GM18909 (cell line): ENCODE results near the gene ANKUB1.
A peak's percentile ranks its signal among the peaks of the same experiment; 100 is the strongest.

Experiments used
- ATAC-seq: cut with Tn5 transposase; IDR thresholded peaks from one replicate; pipeline ENCODE4 v1.9.1; 2021; ENCODE audit warnings: mild to moderate bottlenecking; ENCODE audit not compliant: unreplicated experiment, poor library complexity

ANKUB1 gene

DNA sequence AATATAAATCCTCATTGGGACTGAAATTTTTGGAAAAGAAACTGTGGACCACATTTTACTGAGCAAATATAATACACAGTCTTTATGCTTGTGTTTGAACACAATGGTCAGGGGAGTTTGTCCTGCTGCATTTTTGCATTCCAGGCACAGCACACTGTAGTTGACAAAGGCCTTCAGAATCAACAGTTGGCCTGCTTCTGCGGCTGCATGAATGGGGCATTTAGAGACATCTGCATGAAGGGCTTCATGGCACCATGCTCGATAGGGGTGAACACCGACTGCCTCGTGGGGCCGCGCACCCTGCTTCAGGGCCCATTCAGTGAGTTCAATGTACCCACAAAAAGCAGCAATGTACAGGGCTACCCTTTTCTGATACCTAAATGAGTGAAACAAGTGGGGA, 24.6 kb downstream of the ANKUB1 start:
- no peak for ATAC-seq

- ATAC-seq = no peak
Observed at GRCh38 chr3:149765762-149766334, 26.5 kb downstream of the ANKUB1 start.

GRCh38 chr3:149764302-149764701, 28.1 kb downstream of the ANKUB1 start:
- ATAC-seq = no peak

DNA sequence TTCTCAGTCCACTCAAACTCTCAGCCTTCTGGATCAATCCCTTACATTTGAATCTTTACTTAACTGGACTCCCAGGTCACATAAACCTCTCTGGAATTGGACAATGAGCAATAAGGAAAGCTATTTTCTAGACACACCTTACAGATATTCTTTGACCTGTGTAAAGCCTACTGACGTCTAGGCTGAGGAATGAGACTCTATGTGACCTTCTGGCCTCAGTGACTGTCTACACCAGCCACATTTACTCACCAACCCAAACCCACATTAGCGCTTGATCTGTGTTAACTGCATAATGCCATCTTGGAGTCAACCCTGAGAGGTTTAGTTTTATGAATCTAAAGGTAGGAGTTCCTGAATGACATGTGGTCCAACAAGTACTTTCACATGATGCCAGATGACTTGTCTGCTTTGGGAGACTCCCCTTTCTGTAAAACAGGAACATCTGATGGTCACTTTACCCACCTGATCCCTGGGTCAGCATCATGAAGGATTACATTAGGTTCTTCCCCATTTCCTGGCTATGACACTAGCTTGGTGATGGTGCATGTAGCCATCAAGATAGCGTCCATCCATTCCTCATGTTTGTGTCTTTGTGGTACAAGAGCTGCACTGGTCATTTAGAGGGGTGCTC, 28.7 kb downstream of the ANKUB1 start:
- no peak for ATAC-seq

- ATAC-seq = no peak
Observed at GRCh38 chr3:149753717-149754116, 38.6 kb downstream of the ANKUB1 start.

GRCh38 chr3:149752788-149753136, 39.6 kb downstream of the ANKUB1 start:
- peak; percentile 3 for ATAC-seq

DNA sequence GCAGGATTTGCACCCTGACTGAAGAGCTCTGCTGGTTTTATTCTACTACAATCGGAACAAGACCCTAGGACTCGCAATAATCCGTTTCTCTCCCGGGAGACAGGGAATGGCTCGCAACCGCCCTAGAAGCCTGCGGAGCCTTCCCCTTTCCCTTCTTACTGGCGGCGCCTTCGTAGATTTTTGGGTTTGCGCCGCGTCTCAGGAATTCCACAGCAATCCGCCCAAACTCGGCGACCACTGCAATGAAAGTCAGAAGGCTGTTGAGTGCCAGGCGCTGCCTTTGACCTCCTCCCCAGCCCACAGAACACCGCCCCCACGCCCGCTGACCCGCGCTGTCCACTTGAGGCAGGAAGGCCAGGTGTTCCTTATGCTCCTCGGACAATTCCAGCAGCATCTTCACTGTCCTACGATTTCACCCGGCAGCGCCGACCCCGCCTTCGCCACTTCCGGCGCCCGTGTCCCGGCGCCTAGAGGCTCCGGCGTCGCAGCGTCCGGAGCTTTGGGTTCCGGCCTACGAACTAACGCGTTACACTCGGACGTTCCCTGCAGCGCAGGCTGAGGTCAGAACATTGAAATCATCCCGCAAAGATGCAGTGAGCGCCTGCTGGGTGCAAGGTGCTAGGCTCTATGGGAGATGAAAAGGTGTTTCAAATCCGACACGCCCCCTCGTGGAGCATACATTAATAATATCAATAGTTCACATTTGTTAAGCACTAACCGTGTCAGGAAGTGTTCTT, 40.1 kb downstream of the ANKUB1 start, which contains the start of gene COMMD2:
COMMD2 (minus strand) TSS at position 439 of the 737 bp plus-strand sequence; CDS start at position 394, 45 bp downstream.
- ATAC-seq = peak; percentile 99

GRCh38 chr3:149751551-149751950, 40.8 kb downstream of the ANKUB1 start:
- ATAC-seq = no peak

DNA sequence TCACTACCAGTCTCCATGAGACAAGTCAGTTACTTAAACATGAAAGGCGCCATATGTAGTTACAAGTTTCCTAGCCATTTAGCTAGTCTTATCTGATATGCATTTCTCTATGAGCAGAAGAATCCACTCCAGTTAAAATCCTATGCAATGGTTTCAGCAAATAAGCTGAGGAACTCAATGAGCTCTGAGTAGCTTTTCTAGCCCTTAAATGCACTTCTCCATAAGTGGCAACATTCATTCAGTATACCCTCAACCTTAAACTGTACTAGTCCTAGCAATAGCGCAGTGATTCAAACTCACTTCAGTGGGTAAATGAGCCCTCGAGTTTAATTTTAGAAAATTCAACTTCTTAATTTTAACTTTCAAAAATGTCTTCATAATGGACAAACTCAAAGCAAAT, 47.7 kb downstream of the ANKUB1 start:
- ATAC-seq = no peak

DNA sequence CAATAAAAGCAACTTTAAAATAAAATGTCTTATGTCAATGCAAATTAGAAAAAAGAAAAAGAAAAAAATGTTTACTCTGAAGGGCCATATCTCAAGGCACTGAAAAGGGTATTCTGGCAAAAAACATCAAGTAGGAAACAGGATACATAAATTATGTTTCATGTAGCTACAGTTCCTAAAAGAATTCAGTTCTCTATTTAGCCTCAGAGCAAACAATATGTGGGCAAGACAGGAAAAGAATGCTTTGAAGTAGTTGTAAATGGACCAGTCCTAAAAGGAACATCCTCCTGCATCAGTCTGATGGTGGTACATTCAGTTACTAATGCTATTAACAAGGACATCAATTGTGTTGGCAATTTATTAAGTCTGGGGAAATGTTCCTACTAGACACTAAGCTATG, 48.2 kb downstream of the ANKUB1 start:
- no peak for ATAC-seq

GRCh38 chr3:149739396-149739795, 53.0 kb downstream of the ANKUB1 start:
- no peak for ATAC-seq

- no peak for ATAC-seq
Observed at GRCh38 chr3:149738876-149739275, 53.5 kb downstream of the ANKUB1 start.

DNA sequence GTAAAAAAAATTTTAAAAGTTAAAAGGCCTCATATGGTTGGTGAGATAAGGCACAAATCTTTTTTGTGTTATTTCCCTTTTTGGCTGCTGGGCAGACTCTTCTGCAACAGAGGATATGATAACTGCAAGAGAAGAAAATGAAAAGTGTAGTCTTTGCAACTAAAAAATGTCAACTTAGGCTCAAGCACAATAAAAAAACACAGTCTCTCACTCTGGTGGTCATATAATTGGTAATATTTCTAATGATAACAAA, 55.5 kb downstream of the ANKUB1 start:
- ATAC-seq = no peak

DNA sequence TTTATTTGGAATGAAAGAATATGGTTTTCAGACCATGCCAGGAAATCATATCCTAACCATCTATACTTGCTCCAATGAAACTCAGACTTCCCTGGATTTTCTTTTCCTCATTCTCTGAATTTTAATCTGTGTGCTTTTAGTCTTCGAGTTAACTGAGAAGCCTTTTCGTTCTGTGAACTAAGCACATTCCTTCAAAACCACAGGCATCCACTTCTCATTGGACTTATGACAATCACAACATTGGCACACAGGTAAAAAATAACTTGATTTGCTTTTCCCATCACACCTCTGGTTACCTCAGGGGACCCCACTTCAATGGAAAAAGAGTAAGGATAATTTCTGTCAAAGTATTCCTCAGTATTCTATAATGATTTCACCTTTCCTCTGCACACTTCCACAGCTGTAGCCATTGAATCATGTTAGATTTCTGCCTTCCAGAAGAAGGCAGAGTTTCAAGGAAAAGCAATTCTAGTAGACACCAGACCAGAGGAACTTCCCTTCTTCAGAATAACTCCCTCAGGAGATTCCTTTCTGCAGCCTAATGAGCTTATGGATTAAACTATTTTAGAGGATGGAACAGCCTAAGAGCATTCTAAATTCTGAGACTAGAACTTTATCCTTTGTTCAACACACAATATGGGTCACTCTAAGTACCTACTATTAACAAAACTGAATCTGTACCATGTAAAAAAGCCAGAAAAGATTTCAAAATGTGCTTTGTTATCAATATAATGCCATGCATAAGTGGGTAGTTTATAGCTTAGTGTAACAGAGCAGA, 56.0 kb downstream of the ANKUB1 start:
- ATAC-seq = no peak

DNA sequence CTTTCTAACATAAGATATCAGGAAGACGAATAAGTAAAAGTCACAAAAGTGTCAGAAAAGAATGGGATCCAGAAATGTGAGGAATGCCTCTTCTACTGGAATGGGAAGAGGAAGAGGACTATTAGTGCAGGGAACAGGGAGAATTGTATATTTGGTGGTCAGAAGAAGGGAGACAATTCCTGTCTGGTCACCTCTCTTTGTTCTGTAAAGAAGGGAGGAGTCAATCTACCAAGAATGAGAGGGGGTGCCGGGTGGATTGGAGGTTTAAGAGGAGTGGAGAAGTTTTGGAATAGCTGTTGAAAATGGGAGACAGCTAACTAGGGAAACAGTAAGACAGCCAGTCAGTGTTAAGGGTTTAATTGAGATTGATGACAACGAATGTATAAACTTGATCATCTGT, 60.1 kb downstream of the ANKUB1 start:
- ATAC-seq = no peak

DNA sequence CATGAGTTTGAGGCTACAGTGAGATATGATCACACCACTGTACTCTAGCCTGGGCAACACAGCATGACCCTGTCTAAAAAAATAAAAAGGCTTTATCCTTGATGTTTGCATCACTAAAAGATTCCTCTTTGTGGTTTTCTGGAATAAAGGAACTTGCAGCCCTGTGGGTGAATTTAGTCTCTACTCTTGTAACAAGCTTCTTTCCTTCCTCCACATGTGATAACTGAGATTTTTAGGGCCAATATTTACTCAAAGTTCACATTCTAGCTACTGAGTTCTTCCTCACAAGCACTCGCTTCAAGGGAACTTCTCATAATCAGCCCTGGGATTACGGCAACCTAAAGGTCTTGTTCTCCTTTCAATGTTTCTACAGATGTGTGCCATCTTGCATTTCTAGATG, 64.7 kb downstream of the ANKUB1 start:
- ATAC-seq = no peak

GRCh38 chr3:149726716-149727407, 65.5 kb downstream of the ANKUB1 start:
- peak; percentile 90 for ATAC-seq

- ATAC-seq = no peak
Observed at GRCh38 chr3:149723781-149724180, 68.6 kb downstream of the ANKUB1 start.

DNA sequence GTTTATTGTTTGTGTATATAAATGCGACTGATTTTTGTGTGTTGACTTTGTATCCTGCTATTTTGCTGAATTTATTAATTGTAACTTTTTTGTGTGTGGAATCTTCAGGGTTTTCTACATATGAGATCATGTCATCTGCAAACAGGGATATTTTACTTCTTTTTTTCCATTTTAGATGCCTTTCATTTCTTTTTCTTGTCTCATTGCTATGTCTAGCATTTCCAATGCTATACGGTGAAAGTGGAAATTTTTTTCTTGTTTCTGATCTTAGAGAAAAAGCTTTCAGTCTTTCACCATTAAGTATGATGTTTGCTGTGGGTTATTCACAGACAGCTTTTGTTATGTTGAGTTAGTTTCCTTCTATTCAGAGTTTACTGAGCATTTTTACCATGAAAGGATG, 71.4 kb downstream of the ANKUB1 start:
- no peak for ATAC-seq

DNA sequence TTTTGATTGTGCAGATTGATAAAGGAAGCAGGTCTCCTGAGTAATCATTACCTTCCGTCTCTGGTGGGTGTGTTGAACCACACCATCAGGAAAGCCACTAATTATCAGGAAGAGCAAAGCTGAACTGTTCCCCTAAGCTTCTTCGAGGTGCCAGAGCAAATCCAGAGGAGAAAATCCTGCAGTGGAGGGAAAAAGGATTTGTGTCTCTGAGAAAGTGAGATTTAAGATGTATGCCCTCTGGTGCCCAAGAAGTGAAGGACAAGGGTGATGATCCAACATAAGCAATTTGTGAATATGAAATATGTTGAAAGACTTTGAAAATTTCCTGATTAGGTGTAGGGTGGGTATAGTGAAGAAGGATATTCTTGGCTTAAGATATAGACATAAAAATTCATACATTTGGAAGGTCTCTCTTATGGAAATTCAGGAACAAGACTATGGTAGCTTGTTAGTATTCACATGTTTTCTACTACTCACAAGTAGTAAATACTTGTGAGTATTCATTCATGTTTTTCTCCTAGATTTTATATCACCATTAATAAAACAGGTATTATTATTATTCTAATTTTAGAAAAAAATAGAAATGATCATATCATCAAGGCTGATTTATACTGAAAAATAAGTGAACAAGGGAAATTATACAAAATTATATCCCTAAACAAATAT, 74.8 kb downstream of the ANKUB1 start:
- ATAC-seq = no peak
